Glomerular endothelial cell (primary cell): ENCODE results near the gene DUSP10. TPM values are rescaled to one million over a fixed set of nuclear protein-coding genes. Genes with fewer than 3 reads are reported as not detected.

Experiments
- DNase-seq: peaks from one replicate; pipeline ENCODE4 v3.0.0-alpha.2; 2011; ENCODE audit warnings: low read depth, low spot score; ENCODE audit errors: extremely low read depth
- total RNA-seq: library from RNA; depleted of rRNA; stranded (reverse); fragments of >200 nt; gene quantifications from 2 replicates; pipeline ENCODE4 v1.2.3, GENCODE V29; 2015

Gene DUSP10
- total RNA-seq, 1 donor from 2014 or later = 5.4 TPM

- DNase-seq = no peak
Measured at GRCh38 chr1:221715321-221716169, 26.3 kb downstream of the DUSP10 start.

DNA sequence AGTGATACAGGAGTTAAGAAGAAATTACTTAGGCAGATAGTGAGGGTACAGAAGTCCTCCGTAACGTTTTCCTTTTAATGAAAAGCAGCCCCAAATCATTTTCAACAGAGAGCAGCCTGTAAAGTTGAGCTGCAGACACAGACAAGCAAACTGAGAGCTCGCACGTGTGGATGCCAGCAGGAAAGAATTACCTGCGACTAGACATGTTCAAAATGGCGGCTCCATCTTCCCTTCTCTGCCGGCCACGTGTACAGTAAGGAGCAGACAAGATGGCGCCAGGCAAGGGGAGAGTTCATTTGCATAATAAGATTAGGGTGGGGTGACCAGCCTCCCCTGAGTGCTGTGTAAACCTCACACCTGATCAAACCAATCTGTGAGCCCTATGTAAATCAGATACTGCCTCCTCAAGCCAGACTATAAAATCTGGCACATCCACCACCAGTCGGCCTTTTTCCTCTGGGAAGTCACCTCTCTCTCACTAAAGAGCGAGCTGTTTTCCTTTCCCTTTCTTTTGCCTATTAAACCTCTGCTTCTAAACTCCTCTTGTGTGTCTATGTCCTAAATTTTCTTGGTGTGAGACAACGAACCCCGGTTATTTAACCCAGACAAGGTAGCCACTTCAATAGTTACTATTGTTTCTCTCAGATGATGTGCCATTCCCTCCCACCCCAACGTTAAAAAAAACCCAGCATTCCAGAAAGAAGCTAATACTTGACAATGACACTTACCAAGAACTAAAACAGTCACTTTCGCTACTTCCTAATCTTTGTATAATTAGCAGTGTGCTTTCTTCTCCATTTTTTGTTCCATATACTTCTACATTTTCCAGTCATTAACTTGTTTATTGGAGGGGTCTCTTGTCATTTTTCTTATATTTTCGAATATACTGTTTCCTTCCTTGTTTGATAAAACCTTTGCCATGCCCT, 27.4 kb downstream of the DUSP10 start:
- DNase-seq = no peak

GRCh38 chr1:221712776-221713431, 29.0 kb downstream of the DUSP10 start:
- no peak for DNase-seq

- no peak for DNase-seq
Measured at GRCh38 chr1:221712198-221712684, 29.6 kb downstream of the DUSP10 start.

DNA sequence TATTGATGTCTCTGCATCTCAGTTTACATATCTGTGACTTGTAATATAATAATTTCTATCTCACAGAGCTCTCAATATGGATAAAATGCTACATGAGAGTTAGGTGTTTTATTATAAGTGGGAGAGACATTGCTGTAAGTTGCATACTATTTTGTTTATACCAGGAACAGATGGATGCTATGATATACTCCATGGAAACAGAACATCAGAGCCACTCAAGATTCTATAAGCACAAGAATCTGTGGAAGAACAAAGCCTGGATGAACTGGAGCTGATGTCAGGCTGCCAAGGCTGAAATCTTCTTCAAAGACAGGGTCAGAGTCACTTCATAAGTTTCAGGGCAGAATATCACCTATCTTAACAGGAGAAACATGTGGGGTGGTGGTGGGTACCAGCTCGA, 30.2 kb downstream of the DUSP10 start:
- no peak for DNase-seq

DNA sequence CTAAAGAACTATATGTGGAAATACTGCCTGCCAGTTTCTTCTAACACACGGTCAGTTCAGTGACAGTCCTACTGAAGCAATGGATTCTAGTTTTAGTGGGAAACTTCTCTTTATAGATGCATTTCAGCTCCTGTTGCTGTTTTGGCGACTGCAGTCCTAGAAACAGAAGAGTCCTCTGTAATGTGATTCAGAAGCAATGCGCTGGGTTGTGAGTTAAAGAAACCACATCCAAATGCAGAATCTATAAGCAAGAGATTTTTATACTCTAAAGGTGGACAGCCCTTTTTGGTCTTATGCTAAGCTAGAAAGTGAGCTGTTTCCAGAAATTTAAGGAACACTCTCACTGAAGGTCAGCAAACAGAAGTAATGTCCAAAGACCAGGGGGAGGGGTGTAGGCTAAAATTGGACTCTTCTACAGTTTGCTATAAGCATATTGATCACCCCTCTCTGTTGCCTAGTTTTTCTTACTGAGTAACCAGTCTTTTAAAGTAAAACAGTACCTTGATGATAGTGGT, 30.8 kb downstream of the DUSP10 start:
- DNase-seq = no peak

GRCh38 chr1:221709854-221710253, 32.0 kb downstream of the DUSP10 start:
- DNase-seq = no peak

GRCh38 chr1:221708987-221709386, 32.9 kb downstream of the DUSP10 start:
- DNase-seq = no peak

DNA sequence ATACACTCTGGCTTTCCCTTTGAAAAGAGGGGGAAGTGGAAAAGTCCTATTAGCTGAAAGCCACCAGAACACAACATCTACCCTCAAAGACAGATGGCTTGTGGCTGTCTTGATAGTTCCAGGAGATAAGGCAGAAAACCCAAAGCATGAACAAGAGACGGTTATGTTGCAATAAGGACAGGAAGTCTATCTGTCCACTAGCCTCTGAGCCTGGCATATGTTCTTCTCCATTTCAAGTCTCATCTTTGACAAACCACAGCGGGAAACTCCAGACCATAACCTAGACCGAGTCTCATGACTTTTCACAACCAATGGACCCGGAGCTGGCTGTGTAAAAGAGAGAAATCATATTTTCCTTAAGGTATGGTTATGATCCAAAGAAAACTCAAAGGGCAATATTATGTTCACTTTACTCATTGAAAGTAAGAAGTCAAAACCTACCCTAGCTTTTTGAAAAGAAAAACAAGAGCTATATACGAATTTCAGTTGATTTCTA, 33.8 kb downstream of the DUSP10 start:
- no peak for DNase-seq

DNA sequence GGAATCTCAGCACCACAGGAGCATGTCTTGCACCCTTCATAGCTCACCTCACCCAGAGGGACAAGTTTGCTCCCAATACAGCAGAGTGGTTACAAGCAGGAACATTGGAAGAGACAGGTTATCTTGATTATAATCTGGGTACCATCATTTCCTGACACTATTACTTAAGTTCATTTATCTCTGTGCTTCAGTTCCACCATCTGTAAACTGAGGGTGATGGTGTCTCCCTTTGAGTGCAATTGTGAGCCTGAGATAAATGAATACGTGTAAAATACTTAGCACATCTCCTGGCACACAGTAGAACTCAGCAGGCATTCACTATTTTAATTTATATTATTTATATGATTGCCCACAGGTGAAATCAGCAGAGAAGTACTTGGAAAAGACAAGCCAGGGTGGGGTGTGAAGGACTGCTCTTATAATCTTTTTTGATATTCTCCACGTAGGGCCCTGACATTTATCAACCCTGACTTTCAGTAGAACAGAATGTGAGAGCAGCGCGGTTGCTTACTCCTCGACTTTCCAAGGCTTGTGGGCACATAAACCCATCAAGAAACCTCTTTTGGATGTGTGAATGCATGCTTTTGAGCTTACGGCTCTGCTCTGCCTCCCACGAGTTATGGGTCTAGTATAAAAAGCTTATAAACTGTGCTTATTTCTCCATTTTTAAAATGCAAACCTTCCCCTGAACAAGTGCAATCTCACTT, 34.9 kb downstream of the DUSP10 start:
- DNase-seq = no peak

DNA sequence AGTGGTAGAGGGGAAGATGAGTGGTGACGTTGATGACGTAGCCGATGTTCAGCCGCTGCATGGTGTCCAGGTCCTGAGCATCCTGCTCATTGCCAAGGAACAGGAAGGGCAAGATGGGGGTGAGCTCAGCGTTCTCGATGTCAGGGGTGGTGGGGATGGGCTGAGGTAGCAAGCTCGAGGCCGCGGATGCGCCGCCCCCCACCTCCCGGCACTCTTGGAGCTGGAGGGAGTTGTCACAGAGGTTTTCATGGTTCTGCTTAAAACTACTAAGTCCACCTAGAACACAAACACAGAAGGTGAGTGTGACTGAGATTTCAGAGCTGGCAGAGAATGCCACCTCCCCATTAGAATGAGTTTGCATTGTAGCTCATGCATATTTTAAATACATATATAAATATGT, 35.7 kb downstream of the DUSP10 start:
- no peak for DNase-seq

DNA sequence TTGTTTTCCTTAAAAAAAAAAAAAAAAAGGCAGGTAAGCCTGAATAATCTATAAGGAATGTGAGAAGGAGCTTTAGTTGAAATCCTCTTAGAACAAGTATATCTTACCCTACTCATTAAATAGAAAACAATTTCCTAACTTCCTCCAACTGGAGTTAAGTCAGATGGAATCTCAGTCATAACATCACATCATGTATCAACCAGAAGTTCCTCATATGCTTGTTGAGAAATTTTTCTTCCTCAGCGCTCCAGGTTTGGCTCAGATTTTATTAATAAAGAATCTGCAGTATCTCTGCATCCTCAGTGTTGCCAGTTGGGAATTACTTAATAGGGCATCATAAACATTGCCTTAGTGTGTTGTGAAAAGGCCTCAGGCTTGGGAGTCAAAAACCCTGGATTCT, 37.6 kb downstream of the DUSP10 start:
- no peak for DNase-seq

DNA sequence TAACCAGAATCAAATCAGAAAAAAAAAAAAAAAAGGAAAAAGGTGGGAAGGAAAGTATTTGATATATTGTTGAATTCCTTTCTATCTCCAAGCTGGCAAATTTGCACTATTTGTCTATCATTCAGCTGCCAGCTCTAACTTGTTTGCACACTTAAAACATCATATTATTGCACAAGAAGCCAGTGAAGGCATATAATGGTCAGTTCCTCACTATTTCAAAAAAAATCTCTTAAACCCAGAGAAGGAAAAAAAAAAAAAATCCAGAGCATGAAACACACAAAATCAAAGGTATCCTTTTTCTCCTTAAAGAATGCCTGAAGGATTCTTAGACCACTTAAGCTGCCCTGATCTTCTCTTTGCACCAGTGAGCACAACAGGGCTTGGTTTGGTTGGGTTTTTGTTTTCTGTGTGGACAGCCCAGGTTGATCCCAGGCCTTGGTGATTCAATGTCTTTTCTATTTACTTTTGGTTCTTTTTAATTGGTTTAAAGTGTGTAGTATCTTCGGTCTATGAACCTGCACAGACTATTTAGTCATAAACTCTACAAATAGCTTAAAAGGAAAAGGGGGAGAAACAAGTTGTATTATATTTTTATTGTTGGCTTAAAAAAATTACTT, 40.2 kb downstream of the DUSP10 start:
- no peak for DNase-seq

GRCh38 chr1:221700948-221701347, 40.9 kb downstream of the DUSP10 start:
- DNase-seq = no peak

DNA sequence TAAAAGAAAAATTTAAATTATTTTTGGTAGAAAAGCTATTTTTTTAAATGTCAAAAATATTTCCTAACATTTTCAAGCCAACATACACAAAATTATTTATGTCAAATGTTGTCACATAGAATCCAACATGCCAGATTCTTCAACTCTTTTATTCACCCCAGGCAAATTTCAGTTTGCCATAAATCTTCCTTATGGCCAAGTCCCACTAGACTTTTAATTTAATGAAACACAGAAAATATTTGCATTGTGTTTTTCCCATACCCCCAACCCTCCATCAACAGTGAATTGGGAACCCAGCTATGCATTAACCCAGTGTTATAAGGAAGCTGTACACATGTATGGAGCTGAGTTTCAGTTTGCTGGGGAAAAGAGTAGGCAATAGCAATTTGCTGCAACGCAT, 41.4 kb downstream of the DUSP10 start:
- DNase-seq = no peak

DNA sequence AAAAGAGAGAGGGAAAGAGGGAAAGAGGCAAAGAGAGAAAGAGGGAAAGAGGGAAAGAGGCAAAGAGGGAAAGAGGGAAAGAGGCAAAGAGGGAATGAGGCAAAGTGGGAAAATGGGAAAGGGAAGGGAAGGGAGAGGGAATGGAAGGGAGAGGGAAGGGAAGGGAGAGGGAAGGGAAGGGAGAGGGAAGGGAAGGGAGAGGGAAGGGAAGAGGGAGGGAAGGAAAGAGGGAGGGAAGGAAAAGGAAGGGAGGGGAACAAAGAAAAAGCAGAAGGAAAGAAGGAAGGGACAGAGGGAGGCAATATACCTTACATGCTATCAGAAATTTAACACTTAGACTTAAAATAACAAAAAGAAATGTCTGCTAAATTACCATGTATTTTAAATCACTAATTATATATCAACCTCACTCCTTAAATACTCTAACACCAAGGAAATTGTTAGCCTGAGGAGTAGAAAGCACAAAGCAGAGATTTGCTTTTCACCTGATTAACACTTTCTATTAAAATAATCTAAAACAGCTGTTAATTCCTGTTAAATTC, 41.8 kb downstream of the DUSP10 start:
- DNase-seq = no peak

- DNase-seq = no peak
Measured at GRCh38 chr1:221699577-221699976, 42.3 kb downstream of the DUSP10 start.

DNA sequence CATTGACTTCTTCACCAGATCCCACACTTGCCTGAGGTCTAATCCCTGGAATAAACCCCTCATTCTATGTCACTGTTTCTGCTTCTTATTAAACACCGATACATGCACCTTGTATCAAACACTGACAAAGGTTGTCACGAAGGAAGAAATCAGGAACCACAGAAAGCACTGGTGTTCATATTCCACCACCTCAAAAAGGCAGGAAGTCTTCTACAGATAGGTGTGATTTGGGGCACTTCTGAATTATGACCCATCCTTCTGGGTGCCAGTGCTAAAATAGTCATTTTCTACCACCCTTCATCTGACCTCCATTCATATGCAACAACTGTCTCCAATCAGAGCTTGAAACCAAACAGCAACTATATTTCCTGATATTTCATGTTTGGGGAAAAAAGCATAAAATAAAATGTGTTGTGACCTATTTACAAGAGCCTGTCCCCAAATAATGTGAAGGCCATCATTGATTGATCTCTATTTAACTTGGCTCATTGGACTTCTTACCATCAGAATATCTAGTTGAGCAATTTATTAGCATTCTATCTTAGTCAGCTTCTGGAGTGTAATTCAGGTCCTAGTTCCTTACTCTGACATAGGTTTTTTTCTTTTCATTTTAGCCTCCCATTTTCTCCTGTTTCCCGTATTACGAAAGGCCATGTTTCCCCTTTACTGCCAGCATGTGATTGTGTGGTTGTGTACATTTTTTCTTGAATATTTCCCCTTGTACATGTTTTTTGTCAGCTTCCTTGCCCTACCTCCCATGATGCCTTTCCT, 43.1 kb downstream of the DUSP10 start:
- DNase-seq = no peak
